ENCODE data around the gene KPNB1.
A peak's percentile ranks its signal among the peaks of the same experiment; 100 is the strongest.

The KPNB1 gene

GRCh38 chr17:47629826-47630225 is 19.9 kb upstream of the KPNB1 start:
- TF ChIP-seq, protein P1, sequence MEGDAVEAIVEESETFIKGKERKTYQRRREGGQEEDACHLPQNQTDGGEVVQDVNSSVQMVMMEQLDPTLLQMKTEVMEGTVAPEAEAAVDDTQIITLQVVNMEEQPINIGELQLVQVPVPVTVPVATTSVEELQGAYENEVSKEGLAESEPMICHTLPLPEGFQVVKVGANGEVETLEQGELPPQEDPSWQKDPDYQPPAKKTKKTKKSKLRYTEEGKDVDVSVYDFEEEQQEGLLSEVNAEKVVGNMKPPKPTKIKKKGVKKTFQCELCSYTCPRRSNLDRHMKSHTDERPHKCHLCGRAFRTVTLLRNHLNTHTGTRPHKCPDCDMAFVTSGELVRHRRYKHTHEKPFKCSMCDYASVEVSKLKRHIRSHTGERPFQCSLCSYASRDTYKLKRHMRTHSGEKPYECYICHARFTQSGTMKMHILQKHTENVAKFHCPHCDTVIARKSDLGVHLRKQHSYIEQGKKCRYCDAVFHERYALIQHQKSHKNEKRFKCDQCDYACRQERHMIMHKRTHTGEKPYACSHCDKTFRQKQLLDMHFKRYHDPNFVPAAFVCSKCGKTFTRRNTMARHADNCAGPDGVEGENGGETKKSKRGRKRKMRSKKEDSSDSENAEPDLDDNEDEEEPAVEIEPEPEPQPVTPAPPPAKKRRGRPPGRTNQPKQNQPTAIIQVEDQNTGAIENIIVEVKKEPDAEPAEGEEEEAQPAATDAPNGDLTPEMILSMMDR (conservative IDR thresholded peaks at IDR 0.05): no peak
- peak overlapping the region; percentile 29 for H3K27ac ChIP-seq

DNA sequence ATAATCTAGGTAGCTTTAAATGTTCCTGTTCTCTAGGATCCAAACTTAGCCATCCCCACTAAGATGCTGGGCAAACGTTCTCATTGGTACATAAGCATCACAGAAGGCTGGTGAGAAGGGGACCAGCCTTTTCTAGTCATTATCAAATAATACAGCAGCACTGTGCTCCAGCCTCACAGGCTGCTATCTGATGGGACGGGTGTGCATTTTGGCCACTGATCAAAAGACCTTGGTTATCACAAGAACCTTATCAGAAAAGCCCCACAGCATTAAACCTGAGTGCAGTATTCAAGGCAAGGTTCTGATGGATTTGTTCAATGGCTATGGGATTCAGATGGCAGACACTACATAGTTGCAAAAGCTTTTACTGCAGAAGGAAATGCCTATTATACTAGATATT is 19.1 kb upstream of the KPNB1 start:
- TF ChIP-seq, protein P1 (conservative IDR thresholded peaks at IDR 0.05): no peak
- H3K27ac ChIP-seq: peak overlapping the region; percentile 29

DNA sequence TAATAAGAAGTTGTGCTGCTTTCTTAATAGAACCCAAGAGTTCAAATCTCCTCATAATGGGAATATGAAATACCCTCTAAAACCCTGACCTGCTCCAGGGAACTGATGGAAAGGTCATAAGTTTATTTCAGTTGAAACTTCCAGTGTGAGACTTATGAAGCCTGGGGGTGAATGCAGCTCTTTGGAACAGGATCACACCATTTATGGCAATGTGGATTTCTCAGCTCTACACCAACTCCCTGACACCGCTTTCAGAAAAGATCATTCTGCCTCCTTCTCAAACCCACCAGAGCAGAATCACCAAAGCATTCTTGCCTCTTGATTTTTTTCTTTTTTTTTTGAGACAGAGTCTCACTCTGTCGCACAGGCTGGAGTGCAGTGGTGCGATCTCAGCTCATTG is 16.7 kb upstream of the KPNB1 start:
- H3K27ac ChIP-seq: no peak overlapping the region
- TF ChIP-seq, protein P1 (conservative IDR thresholded peaks at IDR 0.05): no peak

DNA sequence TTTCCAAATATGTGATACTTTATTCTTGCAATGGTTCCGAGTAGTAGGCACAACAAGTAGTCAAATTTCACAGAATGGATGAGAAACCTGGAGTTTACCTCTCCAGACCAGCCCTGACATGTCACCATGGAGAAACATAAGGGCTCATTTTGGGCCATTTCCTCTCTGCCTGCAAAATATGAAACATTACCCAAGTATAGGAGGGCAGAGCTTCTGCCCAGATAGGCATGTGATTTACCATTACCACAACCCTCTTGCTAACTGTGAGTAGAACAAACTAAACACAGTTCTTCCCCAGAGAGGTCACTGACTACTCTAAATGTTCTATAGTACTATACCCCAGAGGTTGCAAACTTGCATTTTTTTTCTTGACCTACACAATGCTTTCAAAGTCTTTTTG is 15.7 kb upstream of the KPNB1 start:
- TF ChIP-seq, protein P1 (conservative IDR thresholded peaks at IDR 0.05): no peak
- no peak overlapping the region for H3K27ac ChIP-seq

DNA sequence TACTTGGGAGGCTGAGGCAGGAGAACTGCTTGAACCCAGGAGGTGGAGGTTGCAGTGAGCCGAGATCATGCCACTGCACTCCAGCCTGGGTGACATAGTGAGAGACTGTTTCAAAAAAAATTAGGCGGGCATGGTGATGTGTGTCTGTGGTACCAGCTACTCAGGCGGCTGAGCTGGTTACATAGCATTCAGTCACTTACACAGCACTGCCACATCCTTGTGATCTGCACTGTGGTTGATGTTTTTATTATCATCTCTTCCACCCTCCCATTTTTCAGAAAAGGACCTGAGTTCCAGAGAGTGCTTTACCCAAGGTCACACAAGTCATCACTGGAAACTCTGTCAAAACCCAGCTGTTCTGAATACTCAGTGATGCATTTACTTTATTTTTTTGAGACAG is 14.8 kb upstream of the KPNB1 start:
- no peak overlapping the region for H3K27ac ChIP-seq
- TF ChIP-seq, protein P1 (conservative IDR thresholded peaks at IDR 0.05): no peak

GRCh38 chr17:47635734-47636133 is 14.0 kb upstream of the KPNB1 start:
- TF ChIP-seq, protein P1 (conservative IDR thresholded peaks at IDR 0.05): no peak
- no peak overlapping the region for H3K27ac ChIP-seq

- H3K27ac ChIP-seq: no peak overlapping the region
- TF ChIP-seq, protein P1 (conservative IDR thresholded peaks at IDR 0.05): no peak
Observed at GRCh38 chr17:47636273-47637030, 13.3 kb upstream of the KPNB1 start.

Data from VCaP (cell line).